Measurements from ENCODE around the gene CATSPER1. TPM values are rescaled to one million over a fixed set of nuclear protein-coding genes. Genes with fewer than 3 reads are reported as not detected.

Gene CATSPER1
- total and polyA plus RNA-seq, 2 of the 13 experiments (the other 11 are each of a cell fraction or from before 2014, with no cell fraction given) = 0.17 TPM; not detected in 1

GRCh38 chr11:66045177-66045639, 18.9 kb upstream of the CATSPER1 start:
- in situ Hi-C loops (cut with HindIII; ENCODE audit: extremely low pct_ligation_motif_present, low pct_unique_long_range_greater_than_20kb) (no loop called here), intact Hi-C loops (cut with micrococcal nuclease; ENCODE audit: unreplicated experiment) (no loop called here)
- Histone ChIP-seq H3K9me3 (ENCODE audit: low read length) (no peaks in the 10 kb centered on the region), H3K27ac (ENCODE audit: extremely low read length, insufficient read depth, low read length) (no peak overlapping the region), H2AFZ (ENCODE audit: low read length) (no peak overlapping the region), H4K20me1 (ENCODE audit: insufficient read depth, low read length) (no peaks in the 10 kb centered on the region), H3K4me3 (replicated peaks in 1 of 3; ENCODE audit: insufficient read depth in 1 of 3, low read depth in 2 of 3, low read length in 3 of 3) (peak overlapping the region in 1 of 3 experiments; percentile 22; a peak in 1 of 6 replicates), H3K27me3 (ENCODE audit: control insufficient read depth in 1 of 2, insufficient read depth in 2 of 2, low read length in 2 of 2) (peaks cover 6 to 47% of the 10 kb centered on the region in 2 experiments; a peak in 4 of 5 replicates), H3K36me3 (replicated peaks in 1 of 2; ENCODE audit: control insufficient read depth in 1 of 2, insufficient read depth in 2 of 2, low read length in 2 of 2) (no peaks in the 10 kb centered on the region), H3K79me2 (ENCODE audit: insufficient read depth, low read length) (no peaks in the 10 kb centered on the region), H3K9ac (ENCODE audit: insufficient read depth, low read depth, low read length) (no peak overlapping the region), H3K4me1 (ENCODE audit: insufficient read depth, low read length) (peaks cover 22% of the 10 kb centered on the region), H3K4me2 (ENCODE audit: low read depth, low read length) (peak overlapping the region; percentile 54)
- ChIA-PET CTCF (ENCODE audit: low intra/inter-chr PET ratio, low total read pairs) (interaction anchor here (1.1 to 1.6 kb wide), 2 partner anchors 23 to 56 kb away, joined by 3 to 8 read pairs; no protein-coding TSS in a partner anchor), POLR2A (interaction anchor here (0.6 to 1.3 kb wide), 4 partner anchors 8 to 17 kb away, joined by 3 to 5 read pairs (median 4); no protein-coding TSS in a partner anchor)
- DNase-seq (ENCODE audit: low spot score) = peak; percentile 65
- peak; percentile 86 for ATAC-seq
- no CpG with 5 or more reads among the region's 11 CpGs for WGBS (ENCODE audit: low lambda C conversion rate)
- FAIRE-seq = peak; percentile 50
- BruUV-seq (replicated peaks) = no TSS peak
- TF ChIP-seq ATM (IDR thresholded peaks at IDR 0.05; ENCODE audit: borderline replicate concordance) (no peak), ZNF296 (CRISPR knock-in tag; conservative IDR thresholded peaks at IDR 0.05) (no peak), SMC3 (IDR thresholded peaks at IDR 0.05; ENCODE audit: low read length) (peak; percentile 16; the same call in 1 of the 2 replicates), RXRB (CRISPR knock-in tag; IDR thresholded peaks at IDR 0.05; ENCODE audit: borderline replicate concordance) (peak; percentile 28; the same call in 1 of the 2 replicates), IKZF5 (CRISPR knock-in tag; IDR thresholded peaks at IDR 0.05) (peak; percentile 33; the same call in 1 of the 2 replicates), ATF7-NPFF (CRISPR knock-in tag; IDR thresholded peaks at IDR 0.05; ENCODE audit: low read depth) (no peak), ZNF354B (CRISPR knock-in tag; IDR thresholded peaks at IDR 0.05) (no peak), DPF2 (CRISPR knock-in tag; IDR thresholded peaks at IDR 0.05; ENCODE audit: borderline replicate concordance, low read depth) (no peak), E2F1 (CRISPR knock-in tag; IDR thresholded peaks at IDR 0.05) (no peak), ZBTB7B (CRISPR knock-in tag; IDR thresholded peaks at IDR 0.05) (no peak; the same call in 1 of the 2 replicates), IRX3 (CRISPR knock-in tag; IDR thresholded peaks at IDR 0.05; ENCODE audit: borderline replicate concordance, low read depth) (no peak), THAP11 (CRISPR knock-in tag; IDR thresholded peaks at IDR 0.05) (peak; percentile 79), SAP130 (CRISPR knock-in tag; IDR thresholded peaks at IDR 0.05; ENCODE audit: low read depth) (peak; percentile 42; the same call in 1 of the 2 replicates), ZNF781 (CRISPR knock-in tag; IDR thresholded peaks at IDR 0.05; ENCODE audit: borderline replicate concordance, not compliant biosample characterization) (no peak), ARNT2 (CRISPR knock-in tag; IDR thresholded peaks at IDR 0.05; ENCODE audit: low read depth) (0 out of 2 replicates have a peak, but pooled peaks have one; percentile 41), MXI1 (IDR thresholded peaks at IDR 0.05; ENCODE audit: borderline replicate concordance, low read depth, low read length) (peak; percentile 50; the same call in 1 of the 3 replicates)
- TF ChIP-seq, protein P1, sequence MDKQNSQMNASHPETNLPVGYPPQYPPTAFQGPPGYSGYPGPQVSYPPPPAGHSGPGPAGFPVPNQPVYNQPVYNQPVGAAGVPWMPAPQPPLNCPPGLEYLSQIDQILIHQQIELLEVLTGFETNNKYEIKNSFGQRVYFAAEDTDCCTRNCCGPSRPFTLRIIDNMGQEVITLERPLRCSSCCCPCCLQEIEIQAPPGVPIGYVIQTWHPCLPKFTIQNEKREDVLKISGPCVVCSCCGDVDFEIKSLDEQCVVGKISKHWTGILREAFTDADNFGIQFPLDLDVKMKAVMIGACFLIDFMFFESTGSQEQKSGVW (CRISPR knock-in tag; IDR thresholded peaks at IDR 0.05; ENCODE audit: borderline replicate concordance) = no peak
- TF ChIP-seq, protein P2, sequence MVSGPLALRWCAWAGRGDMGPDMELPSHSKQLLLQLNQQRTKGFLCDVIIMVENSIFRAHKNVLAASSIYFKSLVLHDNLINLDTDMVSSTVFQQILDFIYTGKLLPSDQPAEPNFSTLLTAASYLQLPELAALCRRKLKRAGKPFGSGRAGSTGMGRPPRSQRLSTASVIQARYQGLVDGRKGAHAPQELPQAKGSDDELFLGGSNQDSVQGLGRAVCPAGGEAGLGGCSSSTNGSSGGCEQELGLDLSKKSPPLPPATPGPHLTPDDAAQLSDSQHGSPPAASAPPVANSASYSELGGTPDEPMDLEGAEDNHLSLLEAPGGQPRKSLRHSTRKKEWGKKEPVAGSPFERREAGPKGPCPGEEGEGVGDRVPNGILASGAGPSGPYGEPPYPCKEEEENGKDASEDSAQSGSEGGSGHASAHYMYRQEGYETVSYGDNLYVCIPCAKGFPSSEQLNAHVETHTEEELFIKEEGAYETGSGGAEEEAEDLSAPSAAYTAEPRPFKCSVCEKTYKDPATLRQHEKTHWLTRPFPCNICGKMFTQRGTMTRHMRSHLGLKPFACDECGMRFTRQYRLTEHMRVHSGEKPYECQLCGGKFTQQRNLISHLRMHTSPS (CRISPR knock-in tag; IDR thresholded peaks at IDR 0.05; ENCODE audit: low read depth) = no peak
